Activated naive CD4-positive, alpha-beta T cell treated with anti-CD3 and anti-CD28 coated beads, Interleukin-2, amount 50 U/mL, for 72 hours (primary cell): Measurements from ENCODE around the gene DNM2. TPM values are rescaled to one million over a fixed set of nuclear protein-coding genes. Genes with fewer than 3 reads are reported as not detected.
A peak's percentile ranks its signal among the peaks of the same experiment; 100 is the strongest.
"Not testable (repeated sequence)": the region's sequence is repeated elsewhere in the genome, so short reads cannot be mapped to it uniquely, and the experiment has no call there.

Experiments used
- ATAC-seq, 2 donors: fragments of 150-1000 bp; cut with Tn5 transposase; 2 replicates each; pipeline ENCODE4 v1.10.0; 2021; ENCODE audit warnings: mild to moderate bottlenecking in 2 of 2, moderate library complexity in 2 of 2
- DNase-seq, 2 donors: peaks; one replicate each; pipeline ENCODE4 v3.0.0; 2021 to 2022; ENCODE audit warnings: low spot score in 2 of 2
- H3K27ac Mint-ChIP-seq, 2 donors: one replicate each; pipeline ENCODE4 v1.8.0; 2022; ENCODE audit warnings: mild to moderate bottlenecking in 2 of 2, mixed read lengths in 2 of 2
- H3K36me3 Mint-ChIP-seq, 2 donors: one replicate each; pipeline ENCODE4 v1.8.0; 2022; ENCODE audit warnings: mixed read lengths in 2 of 2
- H3K9me3 Mint-ChIP-seq, 2 donors: one replicate each; pipeline ENCODE4 v1.8.0; 2022; ENCODE audit warnings: mixed read lengths in 2 of 2
- total RNA-seq, 2 donors: library from RNA; stranded (reverse); gene quantifications; one replicate each; pipeline ENCODE4 v1.2.3, GENCODE V29; 2022

Gene DNM2
- total RNA-seq, 2 donors from 2014 or later, result 191 to 219 TPM

DNA sequence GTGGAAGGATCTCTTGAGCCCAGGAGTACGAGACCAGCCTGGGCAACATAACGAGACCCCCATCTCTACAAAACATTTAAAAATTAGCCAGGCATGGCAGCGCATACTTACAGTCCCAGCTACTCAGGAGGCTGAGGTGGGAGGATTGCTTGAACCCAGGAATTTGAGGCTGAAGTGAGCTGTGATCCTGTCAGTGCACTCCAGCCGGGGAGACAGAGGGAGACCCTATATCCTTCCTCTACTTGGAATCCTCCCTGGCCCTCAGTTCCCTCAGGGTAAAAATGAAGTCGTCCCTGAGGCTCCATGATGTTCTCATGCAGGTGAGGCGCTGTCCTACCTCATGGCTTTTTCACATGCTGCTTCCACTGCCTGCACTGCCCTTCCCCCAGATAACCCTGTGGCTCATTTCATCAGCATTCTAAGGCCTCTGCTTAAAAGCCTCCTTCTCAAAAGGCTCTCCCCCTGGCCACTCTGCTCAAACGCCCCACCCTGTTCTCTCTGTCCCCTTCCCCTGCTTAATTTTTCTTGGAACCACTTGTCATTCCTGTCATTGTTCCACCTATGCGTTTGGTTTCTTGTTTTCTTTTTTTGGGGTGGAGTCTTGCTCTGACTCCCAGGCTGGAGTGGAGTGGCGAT lies 19.2 kb downstream of the DNM2 start:
- ATAC-seq, result no peak
- Mint-ChIP-seq H3K36me3 (peaks cover 0 to 27% of the 10 kb centered on the region in 2 donors), H3K9me3 (no peaks in the 10 kb centered on the region), H3K27ac (peak overlapping the region; percentile 57 to 88)
- no peak for DNase-seq

GRCh38 chr19:10737722-10738121 lies 19.8 kb downstream of the DNM2 start:
- H3K9me3 Mint-ChIP-seq, result no peaks in the 10 kb centered on the region
- H3K36me3 Mint-ChIP-seq, result peaks cover 0 to 27% of the 10 kb centered on the region in 2 donors
- peak overlapping the region in 1 of 2 donors; percentile 57 for H3K27ac Mint-ChIP-seq
- no peak for ATAC-seq
- no peak for DNase-seq

GRCh38 chr19:10740798-10741197 lies 22.9 kb downstream of the DNM2 start:
- Mint-ChIP-seq H3K9me3 (no peaks in the 10 kb centered on the region), H3K36me3 (peaks cover 0 to 27% of the 10 kb centered on the region in 2 donors), H3K27ac (peak overlapping the region in 1 of 2 donors; percentile 41)
- ATAC-seq, result no peak
- DNase-seq, result no peak

DNA sequence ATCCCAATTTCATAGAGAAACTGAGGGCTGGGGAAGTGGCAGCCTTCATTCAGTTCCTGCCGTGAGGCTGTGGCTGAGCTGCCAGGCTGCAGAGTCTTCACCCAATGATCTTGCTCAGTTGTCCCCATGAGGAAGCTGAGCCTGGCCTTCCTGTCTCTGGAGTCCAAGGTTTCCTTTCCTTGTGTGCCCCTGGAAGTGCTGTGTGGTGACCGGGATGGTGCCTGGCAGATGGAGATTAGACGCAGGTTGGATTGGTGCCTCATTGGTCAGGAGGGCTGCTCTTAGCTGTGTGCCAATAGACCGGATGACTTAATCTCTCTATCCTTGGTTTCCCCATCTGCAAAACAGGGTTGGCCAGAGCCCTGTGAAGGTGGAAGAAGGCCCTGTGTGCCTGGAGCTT lies 24.6 kb downstream of the DNM2 start:
- H3K27ac Mint-ChIP-seq, result peak overlapping the region in 1 of 2 donors; percentile 41
- ATAC-seq, result no peak
- H3K9me3 Mint-ChIP-seq, result no peaks in the 10 kb centered on the region
- no peak for DNase-seq
- H3K36me3 Mint-ChIP-seq, result peaks cover 0 to 21% of the 10 kb centered on the region in 2 donors

- DNase-seq, result no peak
- H3K9me3 Mint-ChIP-seq, result no peaks in the 10 kb centered on the region
Observed at GRCh38 chr19:10744253-10744798, 26.4 kb downstream of the DNM2 start.

DNA sequence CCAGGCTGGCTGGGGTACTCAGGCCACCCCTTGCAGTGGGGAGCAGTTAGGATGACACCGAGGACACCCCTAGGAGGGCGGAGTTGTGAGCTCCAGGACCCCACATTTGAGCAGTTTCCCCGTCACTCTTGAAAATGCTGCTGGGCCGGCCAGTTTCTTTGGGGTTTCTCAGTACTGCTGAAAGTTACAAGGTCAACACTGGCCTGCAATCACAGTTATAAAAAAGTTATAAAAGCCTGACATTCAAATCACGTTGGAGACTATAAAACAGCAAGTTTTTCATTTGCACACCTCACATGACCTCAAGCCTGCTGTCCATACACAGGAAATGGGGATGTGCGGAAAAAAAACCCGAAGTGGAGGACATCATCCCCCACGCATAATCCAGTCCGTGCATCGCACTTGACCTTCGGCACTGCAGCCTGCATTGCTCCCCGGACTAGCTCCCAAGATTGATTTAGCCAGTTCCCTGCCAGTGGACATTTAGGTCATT lies 27.0 kb downstream of the DNM2 start:
- DNase-seq, result no peak
- ATAC-seq, result no peak
- H3K9me3 Mint-ChIP-seq, result no peaks in the 10 kb centered on the region
- no peak overlapping the region for H3K27ac Mint-ChIP-seq
- H3K36me3 Mint-ChIP-seq, result peaks cover 0 to 14% of the 10 kb centered on the region in 2 donors

More at GRCh38 chr19:10744253-10744798, 26.4 kb downstream of the DNM2 start:
- H3K36me3 Mint-ChIP-seq, result peaks cover 0 to 15% of the 10 kb centered on the region in 2 donors
- ATAC-seq, result no peak
- peak overlapping the region in 1 of 2 donors; percentile 79 for H3K27ac Mint-ChIP-seq

DNA sequence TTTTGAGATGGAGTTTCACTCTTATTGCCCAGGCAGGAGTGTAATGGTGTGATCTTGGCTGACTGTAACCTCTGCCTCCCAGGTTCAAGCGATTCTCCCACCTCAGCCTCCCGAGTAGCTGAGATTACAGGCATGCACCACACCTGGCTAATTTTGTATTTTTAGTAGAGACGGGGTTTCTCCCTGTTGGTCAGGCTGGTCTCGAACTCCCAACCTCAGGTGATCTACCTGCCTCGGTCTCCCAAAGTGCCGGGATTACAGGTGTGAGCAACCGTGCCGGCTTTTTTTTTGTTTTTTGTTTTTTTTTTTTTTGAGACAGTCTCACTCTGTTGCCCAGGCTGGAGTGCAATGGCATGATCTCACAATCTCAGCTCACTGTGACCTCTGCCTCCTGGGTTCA lies 28.6 kb downstream of the DNM2 start:
- not testable (repeated sequence) for DNase-seq, H3K36me3 Mint-ChIP-seq, H3K27ac Mint-ChIP-seq, ATAC-seq, H3K9me3 Mint-ChIP-seq

- ATAC-seq (no peak), DNase-seq (no peak)
- Mint-ChIP-seq H3K36me3 (no peaks in the 10 kb centered on the region), H3K27ac (peak overlapping the region; percentile 76 to 88), H3K9me3 (no peaks in the 10 kb centered on the region)
Observed at GRCh38 chr19:10747271-10747670, 29.4 kb downstream of the DNM2 start.

DNA sequence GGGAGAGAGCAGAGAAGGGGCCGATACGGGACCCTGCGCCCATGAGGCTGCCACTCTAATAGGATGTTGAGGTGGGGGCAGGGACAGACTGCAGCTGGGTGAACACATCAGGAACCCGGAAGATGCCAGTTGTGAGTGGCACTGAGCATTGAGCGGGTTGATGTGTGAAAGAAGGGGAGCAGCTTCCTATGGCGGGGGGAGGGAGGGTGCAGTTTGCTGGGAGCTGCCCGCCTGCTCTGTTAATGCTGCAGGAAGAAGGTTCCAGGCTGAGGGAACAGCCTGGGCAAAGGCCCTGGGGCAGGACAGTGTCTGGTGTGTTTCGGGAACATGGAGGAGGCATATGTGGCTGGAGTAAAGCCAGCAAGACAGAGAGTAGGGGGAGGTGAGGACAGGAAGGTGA lies 29.8 kb downstream of the DNM2 start:
- DNase-seq, result no peak

GRCh38 chr19:10748195-10748926 lies 30.5 kb downstream of the DNM2 start:
- DNase-seq (no peak), ATAC-seq (no peak)
- Mint-ChIP-seq H3K27ac (peak overlapping the region; percentile 88 to 93), H3K36me3 (no peaks in the 10 kb centered on the region), H3K9me3 (no peaks in the 10 kb centered on the region)

More for the DNA sequence above, 29.8 kb downstream of the DNM2 start:
- Mint-ChIP-seq H3K36me3 (no peaks in the 10 kb centered on the region), H3K27ac (peak overlapping the region; percentile 88 to 93), H3K9me3 (no peaks in the 10 kb centered on the region)
- no peak for ATAC-seq

DNA sequence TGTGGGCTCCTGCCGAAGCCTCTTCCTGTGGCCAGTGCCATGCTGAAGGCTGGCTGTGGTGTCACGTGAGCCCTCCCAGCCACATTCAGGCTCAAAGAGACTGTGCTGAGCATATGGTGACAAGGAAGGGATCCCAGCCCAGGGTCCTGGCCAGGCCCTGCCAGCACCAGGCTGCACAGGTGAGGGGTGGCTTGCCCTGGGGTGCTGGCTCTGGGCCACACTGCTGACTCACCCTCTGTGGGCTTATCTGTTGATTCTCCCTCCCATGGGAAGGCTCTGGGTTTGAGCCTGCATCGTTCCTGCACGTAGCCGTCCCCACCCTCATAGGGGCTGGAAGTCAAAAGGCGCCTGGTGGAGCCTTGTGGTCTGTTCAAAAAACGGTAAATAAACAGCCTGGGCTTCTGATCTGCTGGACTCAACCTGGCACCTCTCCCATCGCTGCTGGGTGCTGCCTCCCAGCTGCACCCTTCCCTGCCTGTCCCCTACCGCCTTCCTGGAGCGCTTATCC lies 31.1 kb downstream of the DNM2 start:
- Mint-ChIP-seq H3K9me3 (no peaks in the 10 kb centered on the region), H3K27ac (peak overlapping the region; percentile 88 to 92), H3K36me3 (no peaks in the 10 kb centered on the region)
- no peak for ATAC-seq
- DNase-seq, result no peak

DNA sequence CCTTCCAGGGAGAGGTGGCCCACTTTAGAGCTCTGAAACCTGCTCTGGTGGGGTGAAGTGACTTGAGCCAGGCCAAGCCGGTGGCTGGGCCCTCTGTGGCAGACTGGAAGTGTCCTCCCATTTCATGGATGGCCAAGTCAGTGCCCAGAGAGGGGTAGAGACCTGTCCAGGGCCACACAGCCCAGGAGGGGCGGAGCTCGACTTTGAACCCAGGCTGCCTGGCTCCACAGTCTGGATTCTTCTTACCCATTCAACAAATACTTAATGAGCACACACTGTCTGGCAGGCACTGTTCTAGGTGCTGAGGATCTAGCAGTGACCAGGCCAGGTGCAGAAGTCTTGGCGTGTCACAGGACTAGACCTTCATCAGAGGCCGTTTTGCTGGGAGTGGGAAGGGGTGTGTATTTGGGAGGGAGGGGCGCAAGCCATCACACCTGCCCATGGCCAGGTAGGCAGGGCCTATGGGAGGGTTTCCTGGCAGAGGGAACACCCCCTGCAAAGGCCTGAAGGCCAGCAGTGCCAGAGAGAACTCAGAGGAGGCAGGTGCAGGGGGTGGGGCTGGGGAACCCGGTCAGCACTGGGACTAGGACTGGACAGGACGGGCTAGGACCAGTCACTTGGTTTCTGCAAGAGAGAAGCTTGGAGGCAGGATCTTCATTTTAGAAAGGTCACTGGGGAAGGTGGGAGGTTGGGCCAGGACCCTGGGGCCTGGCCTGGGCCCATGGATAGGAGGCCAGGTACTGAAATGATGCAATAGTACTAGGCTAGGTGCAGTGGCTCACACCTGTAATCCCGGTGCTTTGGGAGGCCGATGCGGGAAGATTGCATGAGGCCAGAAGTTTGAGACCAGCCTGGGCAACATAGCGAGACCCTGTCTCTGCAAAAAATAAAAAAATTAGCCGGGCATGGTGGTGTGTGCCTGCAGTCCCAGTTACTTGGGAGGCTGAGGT lies 31.8 kb downstream of the DNM2 start:
- H3K9me3 Mint-ChIP-seq, result no peaks in the 10 kb centered on the region
- DNase-seq (no peak), ATAC-seq (no peak)
- H3K27ac Mint-ChIP-seq, result peak overlapping the region; percentile 88 to 92
- no peaks in the 10 kb centered on the region for H3K36me3 Mint-ChIP-seq

DNA sequence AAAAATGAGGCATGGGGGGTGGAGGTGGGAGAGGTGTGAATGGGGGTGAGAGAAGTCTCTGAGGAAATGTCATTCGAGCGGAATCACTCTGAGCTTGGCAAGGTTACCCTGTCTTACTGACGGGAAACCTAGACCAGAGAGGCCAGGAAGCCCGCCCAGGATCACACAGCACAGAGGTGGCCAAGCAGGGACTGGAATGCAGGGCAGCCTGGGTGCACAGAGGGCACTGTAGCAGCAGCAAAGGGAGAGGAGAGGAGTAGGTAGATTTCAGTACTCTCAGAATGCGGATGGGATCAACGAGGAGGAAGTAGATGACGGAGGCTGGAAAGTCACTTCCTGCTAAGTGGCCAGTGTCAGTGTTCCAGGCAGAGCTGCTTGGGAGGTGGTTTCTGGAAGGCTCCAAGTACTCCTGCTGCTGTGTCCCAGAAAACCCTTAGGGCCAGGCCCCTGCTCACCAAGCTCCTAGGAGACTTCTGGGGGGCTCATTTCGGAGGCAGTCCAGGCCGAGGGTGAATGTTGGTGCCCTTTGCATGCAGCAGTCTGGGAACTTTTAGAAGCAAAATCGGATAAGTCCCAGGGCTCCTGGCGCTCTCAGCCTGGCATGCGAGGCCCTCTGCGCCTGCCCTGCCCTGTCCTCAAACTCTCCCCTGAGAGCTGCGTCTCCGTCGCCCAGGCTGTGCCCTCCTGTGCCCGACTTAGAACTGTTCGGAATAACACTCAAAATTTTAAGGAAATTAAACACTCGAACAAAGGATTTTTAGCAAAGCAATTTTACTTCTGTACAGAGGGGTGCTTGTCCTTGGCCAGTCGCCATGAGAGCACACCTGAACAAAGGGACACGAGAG lies 33.5 kb downstream of the DNM2 start:
- ATAC-seq (peak; percentile 15 to 30), DNase-seq (no peak)
- H3K27ac Mint-ChIP-seq, result peak overlapping the region; percentile 43 to 63

DNA sequence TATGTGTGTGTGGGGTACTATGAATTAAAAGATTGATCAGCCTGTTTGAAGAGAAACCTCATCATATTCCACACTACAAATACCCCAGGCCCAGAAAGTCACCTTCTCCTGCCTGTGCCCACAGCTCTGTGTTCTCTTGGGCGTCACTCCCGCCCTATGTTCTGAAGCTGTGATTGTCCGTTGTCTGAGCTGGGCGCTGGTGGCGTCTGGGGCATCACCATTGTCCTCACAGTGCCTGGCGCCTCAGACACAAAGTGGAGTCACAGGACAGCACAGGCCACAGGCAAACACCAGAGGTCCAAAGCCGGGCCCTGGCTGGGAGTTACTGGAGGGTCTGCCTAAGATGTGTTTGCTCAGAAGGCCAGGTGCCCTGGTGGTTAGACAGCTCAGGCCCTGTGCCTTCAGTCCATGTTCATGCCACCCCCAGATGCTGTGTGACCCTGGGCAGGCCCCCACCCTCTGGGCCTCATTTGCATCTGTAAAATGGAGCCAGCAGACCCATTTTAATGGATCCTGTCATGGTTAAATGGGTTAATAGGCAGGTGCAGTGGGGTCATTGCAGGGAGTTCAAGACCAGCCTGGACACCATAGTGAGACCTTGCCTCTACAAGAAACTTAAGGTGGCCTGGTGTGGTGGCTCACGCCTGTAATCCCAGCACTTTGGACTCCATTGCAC lies 34.5 kb downstream of the DNM2 start:
- Mint-ChIP-seq H3K27ac (peak overlapping the region; percentile 43 to 63), H3K9me3 (no peaks in the 10 kb centered on the region), H3K36me3 (no peaks in the 10 kb centered on the region)
- no peak for ATAC-seq
- DNase-seq, result no peak

More for the DNA sequence above, 33.5 kb downstream of the DNM2 start:
- Mint-ChIP-seq H3K36me3 (no peaks in the 10 kb centered on the region), H3K9me3 (no peaks in the 10 kb centered on the region)
